Colon (tissue), 2 donors: ENCODE results near the gene SH3BP4.

Source experiments
- FAIRE-seq: peaks from 2 replicates; lab custom pipeline; 2012; peaks lifted over from hg19 to GRCh38; lab: Jason Lieb, UNC
- donor health status: control.
- donor health status: control.

Gene SH3BP4

DNA sequence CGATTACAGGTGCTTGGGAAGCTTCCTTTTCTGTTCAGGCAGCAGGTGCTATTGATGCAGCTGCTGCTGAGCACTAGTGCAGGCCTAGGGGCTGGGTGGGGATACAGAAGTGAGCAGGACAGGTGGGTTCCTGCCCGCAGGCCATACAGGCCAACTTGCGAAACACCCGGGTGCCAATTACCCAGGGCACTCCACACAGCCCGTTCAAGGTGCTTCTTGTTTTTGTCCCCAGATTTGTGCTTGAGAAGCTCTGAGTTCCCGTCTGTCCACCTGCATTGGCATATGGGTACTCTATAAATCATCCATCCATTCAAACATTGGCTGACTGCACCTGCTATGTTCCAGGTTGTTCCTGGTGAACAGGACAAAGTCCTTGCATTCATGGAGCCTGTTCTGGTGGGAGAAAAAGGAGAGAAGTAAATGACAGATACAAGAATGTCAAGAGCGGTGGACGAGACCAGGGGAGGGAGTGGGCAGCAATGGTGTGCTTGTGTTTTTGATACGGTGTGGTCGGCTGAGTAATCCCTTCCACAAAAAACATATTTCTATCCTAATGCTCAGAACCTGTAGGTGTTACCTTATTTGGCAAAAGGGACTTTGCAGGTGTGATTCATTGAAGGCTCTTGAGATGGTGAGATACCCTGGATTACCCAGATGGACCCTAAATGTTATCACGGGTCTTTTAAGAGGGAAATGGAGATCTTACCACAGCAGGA is 31.4 kb downstream of the SH3BP4 start:
- FAIRE-seq = no peak

DNA sequence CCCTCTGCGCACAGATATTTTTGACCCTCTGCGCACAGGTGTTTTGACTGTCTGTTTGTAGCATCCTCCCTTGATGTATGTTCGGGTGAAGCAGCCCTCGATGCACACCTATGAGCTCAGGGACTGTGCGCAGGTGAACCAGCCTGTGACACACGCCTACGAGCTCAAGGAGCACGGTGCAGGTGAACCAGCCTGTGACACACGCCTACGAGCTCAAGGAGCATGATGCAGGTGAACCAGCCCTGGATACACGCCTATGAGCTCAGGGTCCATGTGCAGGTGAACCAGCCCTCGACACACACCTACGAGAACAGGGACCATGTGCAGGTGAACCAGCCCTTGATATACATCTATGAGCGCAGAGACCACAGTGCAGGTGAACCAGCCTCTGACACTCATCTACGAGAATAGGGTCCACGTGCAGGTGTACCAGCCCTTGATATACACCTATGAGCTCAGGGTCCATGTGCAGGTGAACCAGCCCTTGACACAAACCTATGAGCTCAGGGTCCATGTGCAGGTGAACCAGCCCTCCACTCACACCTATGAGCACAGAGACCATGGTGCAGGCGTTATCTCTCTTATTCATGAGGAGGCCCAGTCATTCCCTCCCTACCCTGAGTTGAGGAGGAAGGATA is 33.9 kb downstream of the SH3BP4 start:
- no peak for FAIRE-seq

DNA sequence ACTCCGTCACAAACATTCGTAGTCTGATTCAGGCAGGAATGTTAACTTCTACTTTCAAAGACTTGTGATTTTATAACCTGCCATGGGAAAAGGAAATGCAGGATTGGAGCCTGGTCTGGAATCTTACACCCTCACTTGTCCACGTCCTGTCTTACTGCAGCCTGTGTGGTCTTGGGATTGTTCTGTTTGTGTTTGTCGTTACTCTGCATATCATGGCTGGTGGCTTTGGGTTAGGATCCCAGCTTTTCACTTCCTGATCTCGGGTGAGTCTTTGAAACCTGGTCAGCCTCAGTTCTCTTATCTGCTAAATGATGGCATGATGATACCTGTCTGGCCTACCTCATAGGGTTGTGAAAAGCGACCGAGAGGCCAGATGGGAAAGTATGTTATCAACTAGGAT is 34.6 kb downstream of the SH3BP4 start:
- no peak for FAIRE-seq

DNA sequence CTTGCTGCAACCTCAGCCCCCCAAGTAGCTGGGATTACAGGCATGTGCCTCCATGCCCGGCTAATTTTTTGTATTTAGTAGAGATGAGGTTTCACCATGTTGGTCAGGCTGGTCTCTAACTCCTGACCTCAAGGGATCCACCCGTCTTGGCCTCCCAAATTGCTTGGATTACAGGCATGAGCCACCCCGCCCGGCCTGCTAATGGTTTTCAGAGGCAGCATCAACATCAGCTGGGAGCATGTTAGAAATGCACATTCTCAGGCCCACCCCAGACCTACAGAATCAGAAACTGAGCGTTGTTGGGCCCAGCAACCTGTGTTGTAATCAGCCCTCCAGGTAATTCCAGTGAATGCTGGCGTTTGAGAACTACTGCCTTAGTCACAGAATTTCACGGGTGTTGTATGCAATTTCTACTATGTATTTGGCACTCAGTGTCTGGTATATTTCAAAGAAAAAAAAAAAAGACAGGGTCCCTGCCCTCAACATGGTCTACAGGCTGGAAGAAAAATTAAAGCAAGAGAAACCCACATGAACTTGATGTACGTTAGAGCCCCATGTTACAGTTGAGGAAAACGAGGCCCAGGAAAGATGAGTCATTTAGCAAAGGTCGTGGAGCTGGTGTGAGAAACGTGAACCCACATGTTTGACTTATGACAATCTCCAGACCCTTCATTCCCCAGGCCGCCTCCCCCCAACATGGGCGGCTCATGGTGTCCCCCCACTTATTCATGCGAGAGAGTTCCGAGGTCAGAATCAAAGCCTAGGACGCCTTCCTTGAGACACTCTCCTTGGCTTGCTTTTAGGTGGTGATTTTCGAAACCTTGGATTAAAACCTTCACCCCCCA is 35.3 kb downstream of the SH3BP4 start:
- no peak for FAIRE-seq

DNA sequence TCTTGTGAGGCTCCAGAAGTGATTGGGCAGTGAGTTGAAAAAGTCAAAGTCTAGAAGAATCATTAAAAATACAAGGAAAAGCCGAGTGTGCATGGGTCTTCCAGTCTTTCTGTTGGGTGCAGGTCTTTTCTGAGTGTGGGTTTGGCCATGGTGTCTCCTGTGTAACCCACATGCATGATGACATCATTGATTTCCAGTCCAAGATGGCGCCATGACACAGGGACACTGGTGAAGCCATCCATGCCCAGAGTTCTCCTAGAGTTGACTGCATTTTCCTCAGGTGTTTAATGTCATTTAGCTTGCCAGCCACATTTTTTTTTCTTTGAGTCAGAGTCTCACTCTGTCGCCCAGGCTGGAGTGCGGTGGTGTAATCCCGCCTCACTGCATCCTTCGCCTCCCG is 35.9 kb downstream of the SH3BP4 start:
- FAIRE-seq = no peak

DNA sequence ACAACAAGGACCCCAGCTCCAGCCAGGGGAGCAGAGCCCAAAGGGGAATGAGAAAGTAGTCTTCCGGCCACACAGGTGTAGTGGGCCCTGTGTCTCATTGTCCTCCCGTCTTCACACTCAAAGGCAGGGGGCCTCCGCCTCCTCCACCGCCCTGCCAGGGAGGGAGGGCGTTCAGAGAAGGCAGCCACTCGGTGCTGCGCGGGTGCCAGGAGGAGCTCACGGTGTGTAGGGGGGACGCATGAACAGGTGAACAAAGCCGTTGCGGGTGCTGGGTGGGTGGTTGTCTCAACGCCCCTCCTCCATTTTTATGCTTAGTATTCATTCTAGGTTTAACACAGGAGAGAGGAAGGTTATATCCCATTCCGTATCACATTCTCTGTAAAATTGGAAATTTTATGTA is 36.7 kb downstream of the SH3BP4 start:
- no peak for FAIRE-seq

DNA sequence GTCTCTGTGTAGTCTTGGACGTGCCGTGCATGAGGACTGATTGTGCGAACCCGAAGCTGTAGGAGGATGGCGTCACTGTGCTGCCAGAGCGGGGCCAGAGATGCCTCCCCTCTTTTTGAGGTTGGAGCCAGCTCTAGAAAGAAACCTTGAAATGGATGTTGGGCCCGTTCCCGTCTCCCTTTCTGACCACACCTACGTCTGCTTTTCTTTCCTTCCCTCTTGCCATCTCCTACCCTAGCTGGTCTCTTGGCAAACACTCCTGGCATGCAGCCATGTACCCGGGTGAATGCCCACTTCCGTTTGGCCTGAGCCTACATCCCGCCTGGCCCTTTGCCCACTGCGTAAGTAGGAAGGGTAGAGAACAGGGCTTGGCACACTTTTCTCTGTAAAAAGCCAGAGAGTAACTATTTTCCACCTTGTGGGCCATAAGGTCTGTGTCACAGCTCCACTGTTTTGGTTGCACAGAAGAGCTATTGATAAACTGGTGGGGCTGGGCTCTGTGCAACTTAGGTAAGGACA is 37.4 kb downstream of the SH3BP4 start:
- FAIRE-seq = no peak

DNA sequence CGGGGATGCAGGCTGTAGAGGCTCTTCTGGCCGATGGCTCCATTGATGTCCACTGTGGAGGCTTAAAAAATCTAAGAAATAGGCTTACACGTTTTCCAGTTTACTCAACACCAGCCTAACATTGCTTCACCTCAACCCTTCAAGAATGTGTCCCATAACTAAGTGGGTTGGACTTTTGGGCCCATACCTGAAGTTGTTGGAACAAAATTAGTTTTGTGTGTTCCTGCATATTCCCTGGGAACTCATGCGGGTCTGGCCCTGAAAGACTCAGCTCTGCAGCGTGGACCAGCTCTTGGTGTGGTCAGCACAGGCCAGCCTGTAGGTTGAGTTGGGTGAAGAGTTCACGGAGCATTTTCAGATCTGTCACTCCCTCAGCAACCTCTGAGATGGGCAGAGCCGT is 38.5 kb downstream of the SH3BP4 start:
- no peak for FAIRE-seq

DNA sequence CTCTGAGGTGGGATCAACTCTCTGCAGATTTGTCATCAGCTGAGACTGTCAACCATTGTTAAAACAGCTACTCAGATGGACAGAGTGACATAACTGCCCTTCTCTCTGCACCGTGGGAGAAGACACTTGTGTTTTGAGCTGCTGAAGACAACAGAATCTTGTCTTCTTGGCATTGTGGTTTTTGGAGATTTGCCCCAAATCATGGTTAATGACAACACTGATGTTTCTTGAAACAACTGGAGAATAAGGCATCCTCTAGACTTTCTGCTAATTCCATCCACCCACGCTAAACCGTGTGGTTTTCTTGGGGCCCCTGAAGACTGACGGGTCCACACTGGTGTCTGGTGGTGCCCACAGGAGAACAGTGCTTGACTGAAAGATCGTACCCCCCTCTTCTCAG is 39.5 kb downstream of the SH3BP4 start:
- no peak for FAIRE-seq

DNA sequence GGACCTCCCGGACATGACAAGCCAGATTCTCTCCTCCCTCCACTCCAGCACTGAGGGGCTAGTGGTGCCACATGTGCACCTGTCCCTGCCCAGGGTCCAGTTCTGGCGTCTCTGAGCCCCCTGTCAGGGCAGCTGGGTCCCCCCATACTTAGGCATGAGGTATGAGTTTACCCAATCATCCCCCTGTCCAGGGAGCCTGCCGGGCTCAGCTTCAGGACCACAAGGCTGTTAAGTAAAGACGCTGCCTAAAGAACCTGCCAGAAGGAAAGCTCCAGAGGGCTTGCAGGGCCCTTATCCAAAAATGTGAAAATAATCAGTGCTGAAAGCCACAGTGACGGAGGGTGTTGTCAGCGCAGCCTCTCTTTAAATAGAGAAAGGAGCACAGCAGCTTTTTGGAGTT is 40.0 kb downstream of the SH3BP4 start:
- FAIRE-seq = no peak

DNA sequence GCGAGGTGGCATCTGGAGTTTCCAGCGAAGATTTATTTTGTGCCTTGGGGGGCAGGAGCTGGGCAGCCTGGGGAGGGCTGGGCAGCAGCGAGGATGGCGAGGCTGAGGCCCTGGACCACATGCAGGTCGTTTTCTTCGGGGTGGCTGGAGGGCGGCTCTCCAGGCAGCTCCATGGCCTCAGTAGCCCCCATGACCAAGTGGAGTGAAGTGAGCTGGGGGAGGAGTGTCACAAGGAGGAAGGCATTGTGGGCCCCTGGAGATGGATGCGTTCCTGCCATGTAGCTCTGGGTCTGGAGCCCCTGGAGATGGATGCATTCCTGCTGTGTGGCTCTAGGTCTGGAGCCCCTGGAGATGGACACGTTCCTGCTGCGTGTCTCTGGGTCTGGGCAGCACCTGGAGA is 40.4 kb downstream of the SH3BP4 start:
- no peak for FAIRE-seq

DNA sequence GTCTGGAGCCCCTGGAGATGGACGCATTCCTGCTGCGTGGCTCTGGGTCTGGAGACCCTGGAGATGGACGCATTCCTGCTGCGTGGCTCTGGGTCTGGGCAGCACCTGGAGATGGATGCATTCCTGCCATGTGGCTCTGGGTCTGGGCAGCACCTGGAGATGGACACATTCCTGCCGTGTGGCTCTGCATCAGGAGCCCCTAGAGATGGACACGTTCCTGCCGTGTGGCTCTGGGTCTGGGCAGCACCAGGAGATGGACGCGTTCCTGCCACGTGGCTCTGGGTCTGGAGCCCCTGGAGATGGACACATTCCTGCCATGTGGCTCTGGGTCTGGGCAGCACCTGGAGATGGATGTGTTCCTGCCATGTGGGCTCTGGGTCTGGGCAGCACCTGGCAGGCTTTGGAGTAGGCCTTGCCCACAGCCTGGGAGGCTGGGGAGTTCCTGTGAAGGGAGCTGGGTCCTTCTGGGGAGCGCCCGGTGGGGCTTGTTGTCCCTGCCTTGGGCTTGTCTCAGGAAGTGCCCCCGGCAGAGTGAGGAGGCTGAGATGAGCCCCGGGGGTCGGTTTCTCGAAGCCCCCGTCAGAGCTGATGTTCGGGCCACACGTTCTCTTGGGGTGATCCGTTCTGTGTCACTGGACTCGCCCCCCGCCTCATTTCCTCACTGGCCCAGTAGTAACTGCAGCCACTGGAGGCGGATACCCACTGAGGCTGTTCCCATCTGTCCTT is 41.0 kb downstream of the SH3BP4 start:
- FAIRE-seq = no peak

DNA sequence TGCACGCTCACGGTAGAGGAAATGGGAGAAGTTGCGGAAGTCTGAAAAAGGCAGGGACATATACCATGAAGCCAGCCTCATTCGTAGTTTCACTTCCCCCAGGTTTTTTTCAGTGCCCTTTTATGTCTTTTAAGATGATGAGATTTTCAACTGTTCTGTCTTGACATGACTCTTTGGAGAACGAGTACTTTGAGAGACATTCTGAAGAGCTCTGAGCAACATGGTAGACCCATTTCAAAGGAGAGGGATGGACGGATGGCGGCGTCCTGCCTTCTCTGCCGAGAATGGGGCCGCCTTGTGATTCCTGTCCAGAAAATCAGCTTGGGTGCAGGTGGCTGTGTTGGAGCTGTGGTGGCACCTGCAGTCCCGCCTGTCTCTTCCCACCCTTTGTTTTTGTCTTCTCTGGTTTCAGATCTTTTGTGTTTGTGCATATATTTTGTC is 41.7 kb downstream of the SH3BP4 start:
- FAIRE-seq = no peak

DNA sequence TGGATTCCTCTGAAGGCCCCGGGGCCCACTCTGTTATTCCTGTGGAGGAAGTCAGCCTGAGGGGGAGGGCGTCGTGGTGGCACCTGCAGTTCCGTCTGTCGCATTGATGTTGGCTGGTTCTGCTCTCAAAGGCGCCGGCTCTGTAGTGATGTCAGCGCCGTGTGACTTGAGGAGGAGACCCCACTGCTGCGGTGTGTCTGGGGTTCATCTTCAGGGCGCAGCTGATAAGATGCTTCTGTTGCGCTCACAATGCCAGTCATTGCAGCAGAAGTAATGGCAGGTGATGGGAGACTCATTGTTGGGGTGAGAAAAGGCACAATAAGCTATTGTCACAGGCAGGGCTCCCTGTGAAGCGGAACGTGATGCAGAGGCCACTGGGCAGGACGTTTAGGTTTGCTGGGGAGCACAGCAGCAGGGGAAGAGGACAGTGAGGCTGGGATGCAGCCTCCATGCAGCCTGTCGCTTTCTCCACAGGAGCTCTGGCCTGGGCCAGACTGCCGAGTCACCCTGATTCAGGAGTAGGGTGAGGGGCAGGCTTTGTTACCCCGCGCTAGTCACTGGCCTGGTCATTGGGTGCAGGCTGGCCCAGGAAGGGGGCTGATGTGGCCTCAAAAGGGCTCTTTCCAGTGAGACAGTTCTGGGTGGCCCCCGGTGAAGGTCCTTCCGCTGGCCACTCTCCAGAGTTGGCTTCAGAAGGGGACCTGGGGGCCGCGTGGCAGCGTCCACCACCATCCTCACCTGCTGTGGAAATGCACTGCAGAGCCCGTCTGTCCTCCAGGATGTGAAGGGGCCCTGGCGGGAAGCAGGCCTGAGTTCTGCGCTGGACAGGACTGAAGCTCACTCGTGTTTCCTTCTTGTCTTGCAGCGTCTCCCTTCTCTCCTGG is 42.9 kb downstream of the SH3BP4 start:
- FAIRE-seq = no peak

DNA sequence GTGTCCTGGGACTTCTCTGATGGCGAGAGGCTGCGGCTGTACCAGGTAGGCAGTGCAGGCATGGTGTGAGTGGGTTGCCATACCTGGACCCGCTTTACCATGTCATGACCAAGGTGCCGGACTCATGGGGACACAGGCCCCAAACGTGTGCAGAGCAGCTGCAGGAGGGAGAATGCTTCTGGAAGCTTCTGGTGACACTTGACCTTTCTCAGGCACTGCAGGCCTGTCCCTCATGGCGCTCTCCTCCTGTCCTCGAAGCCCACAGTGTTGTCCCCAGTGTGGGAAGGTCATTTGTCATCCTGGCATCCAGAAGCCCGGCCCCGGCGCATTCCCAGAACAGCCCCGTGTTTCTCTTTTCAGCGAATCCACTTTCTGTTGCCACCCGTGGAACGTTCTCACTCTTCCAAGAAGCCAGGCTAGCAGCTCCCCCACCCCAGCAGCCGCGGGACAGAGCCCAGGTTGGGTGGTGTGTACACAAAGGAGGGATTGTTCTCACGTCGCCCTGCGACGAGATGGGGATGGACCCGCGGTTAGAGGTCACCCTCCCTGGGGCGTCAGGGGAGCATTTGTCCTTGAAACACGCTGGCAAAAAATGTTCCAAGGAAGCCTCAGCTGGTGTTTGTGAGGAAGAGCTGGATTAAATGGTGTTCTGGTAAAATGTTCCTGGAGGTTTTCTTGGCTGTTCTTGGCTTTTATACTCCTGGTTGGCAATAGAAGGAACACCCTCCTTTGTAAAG is 43.7 kb downstream of the SH3BP4 start:
- no peak for FAIRE-seq

DNA sequence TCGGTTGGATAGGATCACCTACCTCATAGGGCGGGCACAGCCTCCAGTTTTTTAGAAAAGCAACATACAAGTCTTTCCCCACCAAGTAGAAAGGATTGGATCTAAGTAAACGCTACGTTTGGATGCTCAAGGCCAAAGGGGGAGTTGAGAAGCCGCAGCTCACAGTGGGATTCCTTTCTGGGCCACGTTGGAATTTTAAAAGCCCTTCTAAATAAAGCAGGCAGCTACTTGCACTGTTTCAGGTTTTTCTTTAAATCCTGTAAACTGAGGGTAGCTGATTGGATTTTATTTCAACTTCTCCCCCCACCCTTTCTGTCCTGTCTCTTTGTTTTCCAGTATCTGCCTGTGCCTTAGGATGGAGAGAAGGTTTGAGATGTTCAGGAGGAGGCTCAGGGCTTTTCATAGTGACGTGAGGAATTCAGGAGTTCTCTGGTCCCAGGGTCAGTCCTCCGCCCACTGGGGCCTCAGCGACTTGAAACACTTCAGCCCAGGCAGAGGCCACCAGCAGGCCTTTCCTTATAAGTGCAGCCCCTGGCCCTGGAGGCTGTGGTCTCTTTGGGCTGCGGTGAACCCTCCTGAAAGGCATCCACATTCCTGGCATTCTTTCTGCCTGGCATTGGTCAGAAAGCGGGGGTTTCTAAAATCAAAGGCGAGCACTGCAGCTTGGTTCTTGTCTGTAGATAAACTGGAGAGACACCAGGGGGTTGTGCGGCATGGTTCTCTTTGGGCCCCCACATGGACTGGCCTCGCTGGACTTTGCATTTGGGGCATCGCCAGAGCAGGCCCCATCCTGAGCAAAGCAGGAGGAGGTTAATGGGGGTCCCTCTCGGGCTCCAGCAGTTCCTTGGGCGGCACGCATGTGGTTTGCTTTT is 44.5 kb downstream of the SH3BP4 start:
- no peak for FAIRE-seq

DNA sequence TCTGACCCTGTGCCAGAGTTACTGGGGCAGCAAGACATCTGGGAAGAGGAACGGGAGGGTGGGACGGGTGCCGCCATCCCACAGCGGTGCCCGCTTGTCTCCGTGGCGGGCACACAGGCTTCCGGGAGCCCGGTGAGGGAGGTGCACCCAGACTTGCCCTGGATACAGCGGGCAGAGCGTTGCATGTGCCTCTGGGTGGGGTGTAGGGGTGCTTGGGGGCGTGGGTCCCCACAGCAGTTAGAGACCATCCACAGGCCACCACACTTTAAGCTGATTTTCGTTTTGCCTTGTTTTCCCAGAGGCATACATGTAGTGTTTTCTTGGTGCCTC is 45.1 kb downstream of the SH3BP4 start:
- FAIRE-seq = no peak

DNA sequence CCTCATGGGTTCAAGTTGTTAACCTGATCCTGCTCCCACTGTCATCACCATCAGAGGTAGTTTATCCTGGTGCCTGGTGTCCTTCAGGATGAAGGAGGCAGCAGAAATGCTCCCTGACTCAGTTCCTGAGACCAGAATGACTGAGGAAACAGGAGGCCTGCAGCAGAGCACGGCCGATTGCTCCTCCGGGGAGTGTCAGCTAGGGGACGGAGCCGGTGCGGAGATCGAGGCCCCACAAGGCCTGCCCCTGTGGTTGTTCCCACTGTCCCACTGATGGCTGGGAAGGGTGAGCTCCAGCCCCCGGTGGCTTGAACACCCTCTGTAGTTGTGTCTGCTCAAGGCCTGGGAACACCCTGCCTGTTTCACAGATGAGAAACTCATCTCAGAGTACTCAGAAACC is 45.6 kb downstream of the SH3BP4 start:
- FAIRE-seq = no peak

DNA sequence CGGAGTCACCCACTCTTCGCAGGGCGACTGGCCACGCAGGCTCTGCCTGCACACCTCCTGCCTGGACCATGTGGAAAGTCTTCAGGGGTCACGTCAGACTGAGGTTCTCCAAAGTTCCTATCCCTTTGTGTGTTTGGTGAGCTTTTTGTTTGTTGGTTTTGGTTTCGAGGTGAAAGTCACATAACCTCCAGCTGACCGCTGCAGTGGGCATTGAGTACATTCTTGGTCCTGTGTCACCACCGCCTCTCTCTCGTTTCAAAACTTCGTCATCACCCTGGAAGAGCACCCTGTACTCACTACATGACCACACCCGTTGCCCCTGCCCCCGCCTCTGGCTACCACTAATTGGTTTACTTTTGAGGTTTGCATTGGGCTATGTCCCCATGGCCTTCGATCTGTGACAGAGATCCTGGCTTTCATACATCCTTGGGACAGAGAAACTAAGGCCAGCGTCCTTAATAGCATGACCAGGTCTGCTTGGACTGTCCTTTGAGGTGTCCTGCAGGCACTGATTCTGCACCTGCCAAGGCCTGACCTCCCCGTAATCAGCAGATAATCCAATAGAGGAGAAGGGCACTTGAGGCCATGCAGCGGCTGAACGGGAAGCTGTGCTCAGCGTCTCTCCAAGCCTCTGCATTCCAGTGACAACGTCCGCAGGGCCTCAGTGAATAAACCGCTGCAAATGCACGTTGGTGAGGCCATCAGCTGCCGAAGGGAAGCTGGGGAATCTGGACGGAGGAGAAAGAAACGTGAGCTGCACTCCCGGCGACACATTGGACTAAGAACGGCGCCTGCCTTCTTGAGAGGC is 46.8 kb downstream of the SH3BP4 start:
- FAIRE-seq = no peak
